ENCODE measurements around the gene ZNF768. TPM values are rescaled to one million over a fixed set of nuclear protein-coding genes. Genes with fewer than 3 reads are reported as not detected.

Gene ZNF768
- total and polyA plus RNA-seq, 2 experiments from 2014 or later: 8.3 to 43.0 TPM

- Histone ChIP-seq H2AFZ (no peak overlapping the region), H3F3A (replicated peaks; ENCODE audit: low read depth) (0 out of 2 replicates have a peak, but pooled peaks cover 3% of the 10 kb centered on the region), H3K4me3 (no peak overlapping the region), H3K9me2 (ENCODE audit: insufficient read depth) (no peaks in the 10 kb centered on the region), H3K79me2 (replicated peaks; ENCODE audit: insufficient read depth) (0 out of 2 replicates have a peak, but pooled peaks cover 3% of the 10 kb centered on the region), H3K36me3 (ENCODE audit: insufficient read depth) (no peaks in the 10 kb centered on the region; the same call in 1 of the 2 replicates), H3K27ac (ENCODE audit: low read depth) (no peak overlapping the region), H3K27me3 (ENCODE audit: insufficient read depth) (no peaks in the 10 kb centered on the region), H4K20me1 (replicated peaks; ENCODE audit: insufficient read depth) (no peaks in the 10 kb centered on the region), H3K4me2 (no peak overlapping the region), H3K4me1 (ENCODE audit: insufficient read depth) (peaks cover 20% of the 10 kb centered on the region)
- TF ChIP-seq CTCF (conservative IDR thresholded peaks at IDR 0.05; ENCODE audit: low read depth in 2 of 2) (no peak), JUNB (IDR thresholded peaks at IDR 0.05; ENCODE audit: unreplicated experiment) (no peak), CREB1 (CRISPR knock-in tag; IDR thresholded peaks at IDR 0.05; ENCODE audit: low read depth) (no peak), ZNF114 (CRISPR knock-in tag; IDR thresholded peaks at IDR 0.05) (no peak), REST (IDR thresholded peaks at IDR 0.05; ENCODE audit: unreplicated experiment) (no peak), NANOG (IDR thresholded peaks at IDR 0.05; ENCODE audit: borderline replicate concordance) (no peak), POLR2AphosphoS5 (IDR thresholded peaks at IDR 0.05; ENCODE audit: low read depth) (no peak), EZH2phosphoT487 (IDR thresholded peaks at IDR 0.05; ENCODE audit: unreplicated experiment) (no peak), ETS1 (IDR thresholded peaks at IDR 0.05) (no peak)
- peaks cover 21% of the 10 kb centered on the region for H3K36me3 Mint-ChIP-seq (ENCODE audit: low read depth)
- peaks cover 24% of the 10 kb centered on the region for H3K4me1 Mint-ChIP-seq
- no peak overlapping the region for H3K27ac Mint-ChIP-seq
- H3K4me3 Mint-ChIP-seq: no peak overlapping the region
- DNase-seq (ENCODE audit: low spot score) (no peak), ATAC-seq (no peak)
- peaks cover 4% of the 10 kb centered on the region for H3K27me3 Mint-ChIP-seq (ENCODE audit: insufficient read depth, low read depth, poor library complexity)
- peaks cover 3% of the 10 kb centered on the region; the same call in 1 of the 3 replicates for H3K9me3 Mint-ChIP-seq
These were observed 25.4 kb upstream of the ZNF768 start for GRCh38 chr16:30551781-30552180.

Measured in GM23338 (cell line).